ENCODE results near the gene RPL31. TPM values are rescaled to one million over a fixed set of nuclear protein-coding genes. Genes with fewer than 3 reads are reported as not detected.
A peak's percentile ranks its signal among the peaks of the same experiment; 100 is the strongest.

Gene RPL31
- total and polyA plus RNA-seq, 9 of the 15 experiments (the other 6 are each of a cell fraction or from before 2014, with no cell fraction given): 1,176 to 6,037 (median 2,997) TPM

DNA sequence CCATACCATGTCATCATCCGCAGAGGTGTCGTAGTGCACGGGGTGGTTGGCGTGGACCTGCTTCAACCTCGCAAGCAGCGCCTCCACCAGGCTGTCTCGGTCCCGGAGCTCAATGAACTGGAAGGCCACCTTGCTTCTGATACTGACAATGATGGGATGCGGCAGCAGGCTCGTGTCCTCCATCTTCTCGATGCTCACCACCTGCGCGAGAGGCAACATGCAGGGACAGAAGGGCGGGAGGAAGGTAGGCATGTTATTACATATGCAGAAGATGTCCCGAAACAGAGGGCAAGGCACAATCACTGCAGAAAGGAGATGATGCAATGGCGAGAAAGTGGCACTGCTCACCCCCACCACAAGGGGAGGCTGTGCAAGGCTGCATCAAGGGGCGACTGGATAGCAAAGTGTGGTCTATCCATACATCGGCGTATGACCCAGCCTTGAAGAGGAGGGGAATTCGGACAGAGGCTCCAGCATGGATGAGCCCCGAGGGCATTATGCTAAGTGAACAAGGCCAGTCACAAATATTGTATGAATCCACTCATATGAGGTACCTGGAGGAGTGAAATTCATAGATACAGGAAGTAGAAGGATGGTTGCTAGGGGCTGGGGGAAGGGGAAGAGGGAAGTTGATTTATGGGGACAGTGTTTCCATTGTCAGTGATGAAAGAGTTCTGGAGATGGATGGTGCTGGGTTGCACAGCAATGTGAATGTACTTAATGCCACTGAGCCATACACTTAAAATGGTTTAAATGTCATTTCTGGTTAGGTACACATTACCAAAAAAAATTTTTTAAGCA, 36.6 kb downstream of the RPL31 start (continued):
- TF ChIP-seq JUND (IDR thresholded peaks at IDR 0.05; ENCODE audit: borderline replicate concordance, low read depth, low read length) (peak; percentile 87), JUND (tag; IDR thresholded peaks at IDR 0.05; ENCODE audit: borderline replicate concordance, low read depth, low read length) (peak; percentile 79; the same call in 1 of the 3 replicates), DACH1 (IDR thresholded peaks at IDR 0.05; ENCODE audit: partially characterized antibody) (peak; percentile 19), FOXJ3 (CRISPR knock-in tag; IDR thresholded peaks at IDR 0.05) (no peak), DPF2 (IDR thresholded peaks at IDR 0.05) (peak; percentile 37; the same call in 1 of the 2 replicates), ZNF184 (CRISPR knock-in tag; IDR thresholded peaks at IDR 0.05) (no peak), ZZZ3 (IDR thresholded peaks at IDR 0.05) (no peak), IRF1 (CRISPR knock-in tag; IDR thresholded peaks at IDR 0.05; ENCODE audit: borderline replicate concordance) (no peak), HINFP (tag; conservative IDR thresholded peaks at IDR 0.05; ENCODE audit: low read depth) (peak; percentile 36; the same call in 1 of the 2 replicates), BACH1 (tag; IDR thresholded peaks at IDR 0.05) (peak; percentile 65), BDP1 (IDR thresholded peaks at IDR 0.05; ENCODE audit: insufficient read depth, insufficient read length) (no peak), HSF4 (CRISPR knock-in tag; IDR thresholded peaks at IDR 0.05; ENCODE audit: borderline replicate concordance) (peak; percentile 8; the same call in 1 of the 2 replicates), ERF (CRISPR knock-in tag; IDR thresholded peaks at IDR 0.05) (no peak), EWSR1 (IDR thresholded peaks at IDR 0.05; ENCODE audit: borderline replicate concordance, low read depth, partially characterized antibody) (no peak), BCL6 (CRISPR knock-in tag; IDR thresholded peaks at IDR 0.05) (no peak), NFE2L1 (tag; IDR thresholded peaks at IDR 0.05; ENCODE audit: borderline replicate concordance, low read depth) (no peak), PCBP2 (IDR thresholded peaks at IDR 0.05; ENCODE audit: low read depth, low read length, poor library complexity, severe bottlenecking) (no peak), EP300 (IDR thresholded peaks at IDR 0.05; ENCODE audit: low read length) (peak; percentile 74), COPS2 (conservative IDR thresholded peaks at IDR 0.05) (no peak), RCOR1 (IDR thresholded peaks at IDR 0.05; ENCODE audit: borderline replicate concordance in 1 of 2, low read depth in 2 of 2, low read length in 2 of 2) (peak in 1 of 2 experiments; percentile 91; a peak in 2 of 4 replicates)
- TF ChIP-seq, protein P1, sequence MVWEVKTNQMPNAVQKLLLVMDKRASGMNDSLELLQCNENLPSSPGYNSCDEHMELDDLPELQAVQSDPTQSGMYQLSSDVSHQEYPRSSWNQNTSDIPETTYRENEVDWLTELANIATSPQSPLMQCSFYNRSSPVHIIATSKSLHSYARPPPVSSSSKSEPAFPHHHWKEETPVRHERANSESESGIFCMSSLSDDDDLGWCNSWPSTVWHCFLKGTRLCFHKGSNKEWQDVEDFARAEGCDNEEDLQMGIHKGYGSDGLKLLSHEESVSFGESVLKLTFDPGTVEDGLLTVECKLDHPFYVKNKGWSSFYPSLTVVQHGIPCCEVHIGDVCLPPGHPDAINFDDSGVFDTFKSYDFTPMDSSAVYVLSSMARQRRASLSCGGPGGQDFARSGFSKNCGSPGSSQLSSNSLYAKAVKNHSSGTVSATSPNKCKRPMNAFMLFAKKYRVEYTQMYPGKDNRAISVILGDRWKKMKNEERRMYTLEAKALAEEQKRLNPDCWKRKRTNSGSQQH (CRISPR knock-in tag; IDR thresholded peaks at IDR 0.05): no peak
- TF ChIP-seq, protein P2, sequence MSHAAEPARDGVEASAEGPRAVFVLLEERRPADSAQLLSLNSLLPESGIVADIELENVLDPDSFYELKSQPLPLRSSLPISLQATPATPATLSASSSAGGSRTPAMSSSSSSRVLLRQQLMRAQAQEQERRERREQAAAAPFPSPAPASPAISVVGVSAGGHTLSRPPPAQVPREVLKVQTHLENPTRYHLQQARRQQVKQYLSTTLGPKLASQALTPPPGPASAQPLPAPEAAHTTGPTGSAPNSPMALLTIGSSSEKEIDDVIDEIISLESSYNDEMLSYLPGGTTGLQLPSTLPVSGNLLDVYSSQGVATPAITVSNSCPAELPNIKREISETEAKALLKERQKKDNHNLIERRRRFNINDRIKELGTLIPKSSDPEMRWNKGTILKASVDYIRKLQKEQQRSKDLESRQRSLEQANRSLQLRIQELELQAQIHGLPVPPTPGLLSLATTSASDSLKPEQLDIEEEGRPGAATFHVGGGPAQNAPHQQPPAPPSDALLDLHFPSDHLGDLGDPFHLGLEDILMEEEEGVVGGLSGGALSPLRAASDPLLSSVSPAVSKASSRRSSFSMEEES (CRISPR knock-in tag; IDR thresholded peaks at IDR 0.05): no peak
